Mesenchymal stem cell (in vitro differentiated cells and primary cell): ENCODE measurements around the gene SLC25A30.
A peak's percentile ranks its signal among the peaks of the same experiment; 100 is the strongest.

Experiments used
- DNase-seq: peaks from one replicate; pipeline ENCODE4 v3.0.0-alpha.2; 2013
- H2AFZ ChIP-seq: one replicate; pipeline ENCODE4 v1.6.1; 2013; ENCODE audit warnings: low read depth, mild to moderate bottlenecking, control low read depth, inconsistent platforms, low read length, moderate library complexity
- H2AK5ac ChIP-seq: 2 replicates; pipeline ENCODE4 v1.6.1; 2013; ENCODE audit warnings: low read length, moderate library complexity, mild to moderate bottlenecking, inconsistent platforms; ENCODE audit not compliant: severe bottlenecking
- H2BK120ac ChIP-seq: one replicate; pipeline ENCODE4 v1.6.1; 2013; ENCODE audit warnings: low read depth, mild to moderate bottlenecking, inconsistent platforms, low read length, moderate library complexity
- H2BK12ac ChIP-seq, 2 experiments: one replicate each; pipeline ENCODE4 v1.6.1; 2013; ENCODE audit warnings: inconsistent platforms in 2 of 2, low read length in 2 of 2, mild to moderate bottlenecking in 2 of 2, moderate library complexity in 2 of 2, control low read depth in 1 of 2
- H2BK15ac ChIP-seq: one replicate; pipeline ENCODE4 v1.6.1; 2013; ENCODE audit warnings: mild to moderate bottlenecking, low read depth, inconsistent platforms; ENCODE audit not compliant: poor library complexity, severe bottlenecking
- H2BK5ac ChIP-seq: 2 replicates; pipeline ENCODE4 v1.6.1; 2013; ENCODE audit warnings: low read depth, mild to moderate bottlenecking, low read length, control low read depth, inconsistent platforms; ENCODE audit not compliant: poor library complexity, severe bottlenecking
- H3K14ac ChIP-seq, 2 experiments: one replicate each; pipeline ENCODE4 v1.6.1; 2013; ENCODE audit warnings: inconsistent platforms in 2 of 2, low read length in 2 of 2, control low read depth in 1 of 2, mild to moderate bottlenecking in 1 of 2, moderate library complexity in 1 of 2
- H3K18ac ChIP-seq, 2 experiments: one replicate each; pipeline ENCODE4 v1.6.1; 2013; ENCODE audit warnings: inconsistent platforms in 2 of 2, low read length in 2 of 2, control low read depth in 1 of 2, low read depth in 1 of 2, mild to moderate bottlenecking in 1 of 2
- H3K23ac ChIP-seq, 2 experiments: one replicate each; pipeline ENCODE4 v1.6.1; 2013; ENCODE audit warnings: inconsistent platforms in 2 of 2, low read length in 2 of 2, mild to moderate bottlenecking in 2 of 2, moderate library complexity in 2 of 2, control low read depth in 1 of 2
- H3K27ac ChIP-seq: 2 replicates; pipeline ENCODE4 v1.5.1; 2013; ENCODE audit warnings: mild to moderate bottlenecking, moderate library complexity, low read length, control low read depth, inconsistent platforms; ENCODE audit not compliant: poor library complexity, severe bottlenecking
- H3K27me3 ChIP-seq, 2 experiments: 2 replicates each; pipeline versions ENCODE4 v1.6.1 to v1.7.0; 2013; ENCODE audit warnings: low read length in 2 of 2, mild to moderate bottlenecking in 2 of 2, moderate library complexity in 2 of 2, control low read depth in 1 of 2, inconsistent platforms in 1 of 2; ENCODE audit not compliant: control insufficient read depth in 1 of 2, insufficient read depth in 1 of 2
- H3K36me3 ChIP-seq, 2 experiments: 2 replicates each; pipeline versions ENCODE4 v1.6.1 to v1.7.0; 2013; ENCODE audit warnings: low read length in 2 of 2, control low read depth in 1 of 2, inconsistent platforms in 1 of 2, low read depth in 1 of 2, mild to moderate bottlenecking in 1 of 2; ENCODE audit not compliant: insufficient read depth in 2 of 2, control insufficient read depth in 1 of 2
- H3K4ac ChIP-seq, 2 experiments: one replicate each; pipeline ENCODE4 v1.6.1; 2013; ENCODE audit warnings: inconsistent platforms in 2 of 2, low read length in 2 of 2, mild to moderate bottlenecking in 2 of 2, moderate library complexity in 2 of 2, control low read depth in 1 of 2, low read depth in 1 of 2
- H3K4me1 ChIP-seq: 2 replicates; pipeline ENCODE4 v1.6.1; 2013; ENCODE audit warnings: low read depth, low read length, control low read depth; ENCODE audit not compliant: control insufficient read depth, insufficient read depth
- H3K4me2 ChIP-seq: 2 replicates; pipeline ENCODE4 v1.6.1; 2013; ENCODE audit warnings: low read length, mild to moderate bottlenecking, inconsistent platforms; ENCODE audit not compliant: poor library complexity, severe bottlenecking
- H3K4me3 ChIP-seq, 2 experiments: 2 replicates each; pipeline versions ENCODE4 v1.5.1 to v1.7.0; 2013; ENCODE audit warnings: low read length in 2 of 2, mild to moderate bottlenecking in 2 of 2, control low read depth in 1 of 2, low read depth in 1 of 2; ENCODE audit not compliant: insufficient read depth in 1 of 2
- H3K79me1 ChIP-seq: replicated peaks from 2 replicates; pipeline ENCODE4 v1.6.1; 2013; ENCODE audit warnings: mild to moderate bottlenecking, control low read depth, low read length, inconsistent platforms; ENCODE audit not compliant: poor library complexity, severe bottlenecking
- H3K9ac ChIP-seq: 2 replicates; pipeline ENCODE4 v1.7.0; 2013; ENCODE audit warnings: mild to moderate bottlenecking, low read length, moderate library complexity
- H3K9me3 ChIP-seq: 2 replicates; pipeline ENCODE4 v1.7.0; 2013; ENCODE audit warnings: mild to moderate bottlenecking, low read length; ENCODE audit not compliant: control insufficient read depth
- H4K8ac ChIP-seq: one replicate; pipeline ENCODE4 v1.6.1; 2013; ENCODE audit warnings: inconsistent platforms, mild to moderate bottlenecking, low read length, moderate library complexity
- H4K91ac ChIP-seq: one replicate; pipeline ENCODE4 v1.6.1; 2013; ENCODE audit warnings: mild to moderate bottlenecking, low read length, inconsistent platforms
- WGBS: methylation state at CpG from one replicate; pipeline ENCODE4 v1.1.7; 2013; ENCODE audit warnings: mixed read lengths; 5-methylcytosine and 5-hydroxymethylcytosine counted together

The SLC25A30 gene

DNA sequence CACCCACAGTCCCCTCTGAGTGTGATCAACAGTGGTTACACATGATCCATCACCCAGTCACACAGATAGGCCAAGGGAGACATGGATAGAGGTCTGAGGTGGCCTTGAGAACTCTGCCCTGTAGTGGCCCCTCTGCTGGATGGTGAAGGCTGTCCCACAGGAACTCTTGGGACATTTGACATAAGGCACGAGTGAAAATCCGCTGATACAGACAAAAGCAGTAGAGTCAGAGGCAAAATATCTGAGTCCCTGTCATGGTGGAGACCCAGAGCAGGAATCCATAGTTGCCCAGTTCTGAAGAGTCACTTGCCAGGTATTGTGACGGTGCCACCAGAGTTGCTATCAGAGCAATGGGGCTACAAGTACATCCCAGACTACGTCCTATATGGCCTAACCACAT lies 18.8 kb upstream of the SLC25A30 start:
- H3K9ac ChIP-seq = no peak overlapping the region
- H4K91ac ChIP-seq = no peak overlapping the region
- H2AK5ac ChIP-seq = no peak overlapping the region
- H3K23ac ChIP-seq = no peak overlapping the region
- H3K14ac ChIP-seq = peak overlapping the region in 1 of 2 experiments; percentile 4
- no peak overlapping the region for H3K4me2 ChIP-seq
- 89% methylated on average over 4 of the region's 4 CpGs for WGBS
- H2BK12ac ChIP-seq = no peak overlapping the region
- no peak overlapping the region for H2AFZ ChIP-seq
- peaks cover 3% of the 10 kb centered on the region for H3K4me1 ChIP-seq
- no peak for DNase-seq
- no peak overlapping the region for H4K8ac ChIP-seq
- H3K27ac ChIP-seq = no peak overlapping the region
- no peaks in the 10 kb centered on the region for H3K36me3 ChIP-seq
- no peaks in the 10 kb centered on the region for H3K79me1 ChIP-seq
- no peak overlapping the region for H3K18ac ChIP-seq
- no peaks in the 10 kb centered on the region for H3K27me3 ChIP-seq
- H2BK120ac ChIP-seq = no peak overlapping the region
- no peak overlapping the region for H2BK5ac ChIP-seq
- H3K4ac ChIP-seq = no peak overlapping the region
- H2BK15ac ChIP-seq = no peak overlapping the region
- no peak overlapping the region for H3K4me3 ChIP-seq
- no peaks in the 10 kb centered on the region for H3K9me3 ChIP-seq

DNA sequence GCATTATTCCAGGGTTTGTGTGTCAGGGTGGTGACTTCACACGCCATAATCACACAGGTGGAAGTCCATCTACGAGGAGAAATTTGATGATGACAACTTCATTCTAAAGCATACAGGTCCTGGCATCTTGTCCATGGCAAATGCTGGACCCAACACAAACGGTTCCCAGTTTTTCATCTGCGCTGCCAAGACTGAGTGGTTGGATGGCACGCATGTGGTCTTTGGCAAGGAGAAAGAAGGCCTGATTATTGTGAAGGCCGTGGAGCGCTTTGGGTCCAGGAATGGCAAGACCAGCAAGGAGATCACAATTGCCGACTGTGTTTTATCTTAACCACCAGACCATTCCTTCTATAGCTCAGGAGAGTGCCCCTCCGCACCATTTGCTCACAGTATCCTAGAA lies 18.2 kb upstream of the SLC25A30 start:
- no peak overlapping the region for H3K4me2 ChIP-seq
- H3K9ac ChIP-seq = no peak overlapping the region
- H3K23ac ChIP-seq = no peak overlapping the region
- H2BK12ac ChIP-seq = no peak overlapping the region
- no peak overlapping the region for H4K91ac ChIP-seq
- H3K27me3 ChIP-seq = no peaks in the 10 kb centered on the region
- DNase-seq = no peak
- H3K4me1 ChIP-seq = peaks cover 3% of the 10 kb centered on the region
- H2BK120ac ChIP-seq = no peak overlapping the region
- H2BK15ac ChIP-seq = no peak overlapping the region
- H2AFZ ChIP-seq = no peak overlapping the region
- no peak overlapping the region for H3K18ac ChIP-seq
- no peak overlapping the region for H4K8ac ChIP-seq
- no peaks in the 10 kb centered on the region for H3K36me3 ChIP-seq
- H2BK5ac ChIP-seq = no peak overlapping the region
- no peak overlapping the region for H3K27ac ChIP-seq
- no peak overlapping the region for H2AK5ac ChIP-seq
- H3K9me3 ChIP-seq = no peaks in the 10 kb centered on the region
- H3K79me1 ChIP-seq = no peaks in the 10 kb centered on the region
- no peak overlapping the region for H3K14ac ChIP-seq
- H3K4me3 ChIP-seq = no peak overlapping the region
- H3K4ac ChIP-seq = no peak overlapping the region
- 94% methylated on average over 9 of the region's 9 CpGs for WGBS

DNA sequence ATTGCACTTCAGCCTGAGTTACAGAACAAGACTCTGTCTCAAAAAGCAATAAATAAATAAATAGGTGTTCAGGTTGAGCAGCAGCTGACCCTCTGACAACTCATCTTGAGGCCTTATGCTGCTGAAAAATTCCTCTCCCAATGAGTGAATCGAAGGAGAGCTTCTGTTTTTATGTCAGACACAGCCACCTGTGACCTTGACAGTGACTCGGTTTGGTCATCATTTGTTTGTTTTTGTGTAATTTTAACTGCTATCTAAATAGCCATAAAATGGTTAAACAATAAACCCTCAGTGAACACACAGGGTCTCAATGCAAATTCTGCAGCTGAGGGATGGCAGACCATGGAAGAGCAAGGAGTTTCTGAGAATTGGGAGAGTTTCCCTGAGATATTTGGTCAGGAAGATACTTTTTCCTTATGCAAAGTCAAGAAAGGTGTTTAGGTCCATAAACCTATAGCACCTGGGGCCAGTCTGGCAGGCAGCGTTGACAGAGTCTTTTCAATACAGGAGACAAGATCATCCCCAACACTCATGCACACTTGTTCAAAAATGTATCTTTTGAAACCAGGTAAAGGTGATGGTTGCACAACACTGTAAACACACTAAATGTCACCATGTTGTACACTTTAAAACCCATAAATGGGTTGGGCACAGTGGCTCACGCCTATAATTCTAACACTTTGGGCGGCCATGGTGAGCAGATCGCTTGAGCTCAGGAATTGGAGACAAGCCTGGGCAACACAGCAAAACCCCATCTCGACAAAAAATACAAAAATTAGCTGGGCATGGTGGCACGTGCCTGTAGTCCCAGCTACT lies 16.6 kb upstream of the SLC25A30 start:
- Histone ChIP-seq H3K9ac (no peak overlapping the region), H3K23ac (no peak overlapping the region), H2AFZ (no peak overlapping the region), H4K8ac (no peak overlapping the region), H3K4me3 (no peak overlapping the region), H3K4me2 (no peak overlapping the region), H3K4ac (no peak overlapping the region), H2BK5ac (no peak overlapping the region), H2BK15ac (no peak overlapping the region), H3K27me3 (no peaks in the 10 kb centered on the region), H2BK120ac (no peak overlapping the region), H3K27ac (no peak overlapping the region), H3K36me3 (no peaks in the 10 kb centered on the region), H3K14ac (no peak overlapping the region), H3K9me3 (no peaks in the 10 kb centered on the region), H2AK5ac (no peak overlapping the region), H2BK12ac (no peak overlapping the region), H4K91ac (no peak overlapping the region), H3K4me1 (peaks cover 3% of the 10 kb centered on the region), H3K79me1 (no peaks in the 10 kb centered on the region), H3K18ac (no peak overlapping the region)
- DNase-seq = no peak
- 90% methylated on average over 7 of the region's 8 CpGs for WGBS

DNA sequence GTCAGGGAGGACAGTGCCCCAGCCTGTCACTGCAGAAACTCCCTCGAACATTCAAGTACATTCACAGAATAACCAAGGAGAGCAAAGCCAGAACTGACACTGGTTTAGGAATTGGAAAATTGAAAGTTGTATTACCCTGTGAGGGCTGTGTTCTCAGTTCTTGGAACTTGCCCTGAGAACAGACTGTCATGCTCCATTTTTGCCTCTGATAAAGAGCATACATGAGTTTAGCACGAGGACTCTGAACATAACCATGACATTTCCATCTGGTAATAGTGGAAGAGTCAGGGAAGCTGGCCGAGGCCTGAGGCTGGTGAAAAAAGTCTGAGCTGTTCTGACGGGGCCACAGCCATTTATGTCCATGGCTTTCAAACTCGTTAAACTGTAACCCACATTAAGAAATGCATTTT lies 15.2 kb upstream of the SLC25A30 start:
- Histone ChIP-seq H3K9ac (no peak overlapping the region), H2BK120ac (no peak overlapping the region), H3K27ac (no peak overlapping the region), H2BK15ac (no peak overlapping the region), H3K9me3 (no peaks in the 10 kb centered on the region), H2AK5ac (no peak overlapping the region), H3K18ac (no peak overlapping the region), H3K4me2 (no peak overlapping the region), H2BK12ac (no peak overlapping the region), H3K79me1 (no peaks in the 10 kb centered on the region), H4K8ac (no peak overlapping the region), H3K4me3 (no peak overlapping the region), H3K4me1 (no peaks in the 10 kb centered on the region), H3K4ac (no peak overlapping the region), H3K27me3 (no peaks in the 10 kb centered on the region), H3K36me3 (no peaks in the 10 kb centered on the region), H2AFZ (no peak overlapping the region), H2BK5ac (no peak overlapping the region), H4K91ac (no peak overlapping the region), H3K14ac (no peak overlapping the region), H3K23ac (no peak overlapping the region)
- DNase-seq = no peak
- 79% methylated on average over 4 of the region's 5 CpGs for WGBS
